GM18867 (cell line): Measurements from ENCODE around the gene PLTP.
"Not testable (repeated sequence)": the region's sequence is repeated elsewhere in the genome, so short reads cannot be mapped to it uniquely, and the experiment has no call there.

Source experiments
- ATAC-seq: cut with Tn5 transposase; IDR thresholded peaks from one replicate; pipeline ENCODE4 v1.9.1; 2021; ENCODE audit warnings: mild to moderate bottlenecking, moderate library complexity; ENCODE audit not compliant: unreplicated experiment

Gene PLTP, protein sequence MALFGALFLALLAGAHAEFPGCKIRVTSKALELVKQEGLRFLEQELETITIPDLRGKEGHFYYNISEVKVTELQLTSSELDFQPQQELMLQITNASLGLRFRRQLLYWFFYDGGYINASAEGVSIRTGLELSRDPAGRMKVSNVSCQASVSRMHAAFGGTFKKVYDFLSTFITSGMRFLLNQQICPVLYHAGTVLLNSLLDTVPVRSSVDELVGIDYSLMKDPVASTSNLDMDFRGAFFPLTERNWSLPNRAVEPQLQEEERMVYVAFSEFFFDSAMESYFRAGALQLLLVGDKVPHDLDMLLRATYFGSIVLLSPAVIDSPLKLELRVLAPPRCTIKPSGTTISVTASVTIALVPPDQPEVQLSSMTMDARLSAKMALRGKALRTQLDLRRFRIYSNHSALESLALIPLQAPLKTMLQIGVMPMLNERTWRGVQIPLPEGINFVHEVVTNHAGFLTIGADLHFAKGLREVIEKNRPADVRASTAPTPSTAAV

DNA sequence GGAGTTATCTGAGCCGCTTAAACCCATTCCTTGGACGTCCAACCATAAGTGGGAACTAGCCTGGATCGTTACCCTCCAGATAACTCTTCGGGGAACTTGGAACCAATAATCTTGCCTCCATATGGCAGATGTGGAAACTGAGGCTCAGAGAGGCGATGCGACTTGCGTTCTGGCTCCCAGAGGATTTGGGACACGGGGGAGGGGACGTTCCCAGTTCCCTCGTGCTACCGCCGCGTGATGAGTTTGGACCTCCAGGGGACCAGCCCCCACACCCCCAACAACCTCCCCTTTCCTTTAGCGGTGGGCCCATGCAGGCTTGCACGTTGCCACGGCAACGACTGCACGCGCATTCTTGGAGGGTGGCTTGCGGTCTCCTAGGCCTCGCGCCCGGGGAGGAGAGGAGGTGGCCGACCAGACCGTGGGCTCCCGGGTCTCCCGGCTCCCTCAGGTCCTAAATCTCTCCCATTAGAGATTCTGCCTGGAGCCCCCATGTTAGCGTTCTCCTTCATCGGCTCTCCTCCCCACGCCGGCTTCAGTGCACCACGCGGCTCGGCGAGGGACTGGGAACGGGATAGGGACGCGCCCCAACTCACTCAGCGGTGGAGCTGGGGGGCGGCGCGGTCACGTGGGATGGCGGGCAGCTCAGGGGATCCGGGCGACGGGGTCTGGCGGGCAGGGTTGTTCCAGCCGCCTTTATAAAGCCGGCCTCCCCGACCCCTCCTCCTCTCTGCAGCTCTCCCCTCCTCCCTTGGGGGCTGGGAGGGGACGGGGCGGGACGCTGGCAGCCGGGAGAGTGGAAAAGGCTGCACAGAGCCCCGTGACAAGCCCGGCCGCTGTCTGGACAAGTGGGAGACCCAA, at the start of gene PLTP:
PLTP (minus strand) TSS at position 670 of the 858 bp plus-strand sequence. CDS start 703 bp downstream, outside the sequence.
- ATAC-seq: no peak

DNA sequence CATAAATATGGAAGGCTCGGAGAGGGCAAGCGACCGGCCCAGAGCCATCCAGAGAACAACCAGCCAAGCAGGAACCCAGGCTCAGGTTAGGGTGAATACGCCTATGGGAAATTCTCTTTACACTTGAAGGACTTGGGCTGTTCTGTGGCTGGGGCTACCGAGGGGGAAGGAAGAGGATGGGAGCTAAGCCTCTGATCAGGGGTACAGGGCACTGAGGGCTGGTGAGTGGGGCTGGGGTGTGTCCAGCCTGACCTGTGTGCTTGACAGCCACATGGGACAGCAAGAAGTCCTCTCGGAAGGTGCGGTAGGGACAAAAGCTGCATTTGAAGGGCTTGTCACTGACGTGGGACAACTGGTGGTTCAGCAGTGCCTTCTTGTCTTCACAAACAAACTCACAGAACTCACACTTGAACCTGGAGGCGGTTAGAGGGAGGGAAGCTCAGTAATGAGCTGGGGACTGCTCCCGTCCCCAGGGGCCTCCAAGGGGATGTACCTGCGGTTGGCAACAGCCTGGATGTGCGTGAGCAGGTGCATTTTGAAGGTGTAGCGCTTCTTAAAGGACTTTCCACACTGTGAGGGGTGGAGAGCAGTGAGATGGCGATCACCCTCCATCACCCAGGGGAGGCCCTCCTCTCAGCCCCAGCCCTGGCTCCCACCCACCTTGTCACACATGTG, 48.1 kb upstream of the PLTP start:
- no peak for ATAC-seq

DNA sequence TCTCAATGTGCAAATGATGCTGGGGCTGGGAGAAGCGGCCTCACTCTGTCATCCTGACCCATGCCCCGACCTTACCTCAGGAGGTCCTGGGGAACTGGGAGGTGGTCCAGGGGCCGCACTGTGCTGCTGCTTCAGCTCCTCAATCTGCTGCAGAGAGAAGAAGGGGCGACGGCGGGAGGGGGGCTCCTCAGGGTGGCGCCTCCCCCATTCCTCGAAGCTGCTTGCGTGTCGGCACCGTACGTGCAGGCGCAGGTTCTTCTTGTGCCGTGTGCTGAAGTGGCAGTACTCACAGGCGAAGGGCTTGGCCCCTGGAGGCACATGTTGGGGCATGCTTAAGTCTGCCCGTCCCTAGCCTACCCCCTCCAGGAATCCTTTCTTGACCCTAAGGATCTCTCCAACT, 47.2 kb upstream of the PLTP start:
- no peak for ATAC-seq

DNA sequence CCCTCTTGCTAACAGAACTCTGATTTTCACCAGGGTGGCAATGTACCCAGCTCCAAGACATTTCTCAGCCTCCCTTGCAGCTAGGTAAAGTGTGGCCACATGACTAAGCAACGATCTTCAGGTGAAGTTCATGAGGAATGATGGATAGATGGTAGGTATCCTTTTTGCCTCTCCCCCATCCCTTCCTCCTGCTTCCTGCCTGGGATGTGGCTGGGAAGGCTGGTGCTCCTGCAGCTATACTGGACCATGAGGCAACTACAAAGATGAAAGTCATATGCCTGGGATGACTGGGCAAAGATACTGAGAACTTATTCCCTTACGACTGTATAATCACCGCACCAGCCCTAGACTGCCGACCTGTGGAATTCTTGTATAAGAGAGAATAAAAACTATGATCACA, 46.6 kb upstream of the PLTP start:
- ATAC-seq: no peak

DNA sequence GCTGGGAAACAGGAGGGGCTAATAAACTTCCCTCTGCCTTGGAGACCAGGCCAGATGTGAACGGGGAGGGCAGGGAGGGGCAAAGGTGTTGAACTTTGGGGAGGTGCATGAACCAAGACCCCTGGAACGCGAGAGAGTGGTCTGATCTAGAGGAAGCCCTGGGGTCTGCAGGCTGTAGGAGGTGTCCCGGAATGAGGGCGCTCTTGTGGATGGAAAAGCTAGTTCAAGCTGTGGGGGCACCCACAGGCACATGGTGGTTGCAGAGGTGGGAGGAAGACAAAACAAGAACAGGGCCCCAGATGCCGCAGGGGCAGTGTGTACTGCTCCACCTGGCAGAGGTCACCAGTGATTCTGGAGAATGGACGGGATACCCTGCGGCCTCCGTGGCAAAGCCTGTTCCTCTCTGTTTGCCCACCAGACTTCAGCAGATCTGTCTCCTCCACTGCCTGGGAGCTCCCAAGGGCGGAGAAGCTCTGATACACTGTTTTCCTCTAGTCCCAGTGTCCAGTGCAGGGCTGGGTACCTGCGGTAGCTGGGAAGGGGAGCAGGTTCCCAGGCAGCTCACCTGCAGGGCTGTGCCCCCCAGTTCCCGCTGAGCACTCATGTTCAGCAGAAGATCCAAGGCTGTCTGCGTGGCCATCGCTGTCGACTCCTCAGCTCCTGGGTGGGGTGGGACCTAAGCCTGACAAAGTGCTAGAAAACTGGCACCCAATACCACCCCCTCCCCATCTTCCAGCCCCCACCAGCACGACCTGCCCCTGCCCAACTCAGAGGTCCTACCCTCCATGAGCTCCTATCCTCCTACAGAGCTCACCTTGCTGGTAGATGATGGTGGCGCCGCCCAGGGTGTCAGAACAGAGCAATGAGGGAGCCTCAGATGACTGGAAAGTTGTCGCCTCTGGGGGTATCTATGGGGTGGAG, 45.3 kb upstream of the PLTP start:
- ATAC-seq: no peak

DNA sequence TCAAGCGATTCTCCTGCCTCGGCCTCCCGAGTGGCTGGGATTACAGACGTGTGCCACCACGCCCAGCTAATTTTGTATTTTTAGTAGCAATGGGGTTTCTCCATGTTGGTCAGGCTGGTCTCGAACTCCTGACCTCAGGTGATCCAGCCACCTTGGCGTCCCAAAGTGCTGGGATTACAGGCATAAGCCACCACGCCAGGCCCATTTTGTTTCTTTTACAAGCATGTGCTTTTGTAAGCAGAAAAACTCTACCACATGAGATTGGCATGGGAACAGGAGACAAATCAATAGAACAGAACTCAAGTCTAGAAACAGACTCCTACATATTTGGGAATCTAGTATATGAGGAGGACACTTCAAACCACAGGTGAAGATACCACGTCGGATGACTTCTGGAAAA, 44.4 kb upstream of the PLTP start:
- not testable (repeated sequence) for ATAC-seq

DNA sequence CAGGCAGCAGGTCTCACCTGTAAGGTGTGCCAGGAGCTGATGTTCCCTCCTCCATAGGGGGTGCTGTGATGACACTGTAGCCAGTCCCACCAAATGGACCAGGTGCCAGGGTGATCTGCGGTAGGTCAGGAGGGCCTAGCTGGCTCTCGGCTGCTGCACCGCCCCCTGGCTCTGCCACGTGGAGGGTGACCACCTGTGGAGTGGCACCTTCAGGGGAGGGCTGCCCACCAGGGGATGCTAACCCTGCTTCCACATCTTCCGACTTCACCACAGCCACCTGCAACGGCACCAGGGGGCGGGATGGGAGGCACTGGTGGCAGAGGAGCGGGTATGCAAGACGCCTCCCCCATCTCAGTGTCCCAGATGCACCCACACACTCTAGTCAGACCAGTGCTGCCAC, 41.7 kb upstream of the PLTP start:
- no peak for ATAC-seq

DNA sequence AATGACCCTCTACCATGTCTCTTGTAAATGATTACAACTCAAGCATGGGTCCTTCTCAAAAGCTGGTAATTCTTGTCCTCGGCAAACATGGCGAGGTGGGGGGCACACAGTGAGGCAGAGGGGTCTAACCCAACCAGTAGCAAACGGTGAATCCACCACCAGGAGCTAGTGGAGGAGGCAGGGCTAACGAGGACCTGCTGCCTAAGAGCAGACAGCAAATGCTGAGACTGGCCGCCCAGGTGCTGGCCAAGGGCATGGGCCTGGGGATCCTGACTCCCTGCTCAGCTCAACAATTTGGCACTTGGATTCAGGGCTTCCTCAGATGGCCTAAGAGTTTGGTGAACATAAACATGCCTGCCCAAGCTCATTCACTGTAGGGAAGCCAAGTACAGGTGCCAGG, 40.9 kb upstream of the PLTP start:
- ATAC-seq: no peak

DNA sequence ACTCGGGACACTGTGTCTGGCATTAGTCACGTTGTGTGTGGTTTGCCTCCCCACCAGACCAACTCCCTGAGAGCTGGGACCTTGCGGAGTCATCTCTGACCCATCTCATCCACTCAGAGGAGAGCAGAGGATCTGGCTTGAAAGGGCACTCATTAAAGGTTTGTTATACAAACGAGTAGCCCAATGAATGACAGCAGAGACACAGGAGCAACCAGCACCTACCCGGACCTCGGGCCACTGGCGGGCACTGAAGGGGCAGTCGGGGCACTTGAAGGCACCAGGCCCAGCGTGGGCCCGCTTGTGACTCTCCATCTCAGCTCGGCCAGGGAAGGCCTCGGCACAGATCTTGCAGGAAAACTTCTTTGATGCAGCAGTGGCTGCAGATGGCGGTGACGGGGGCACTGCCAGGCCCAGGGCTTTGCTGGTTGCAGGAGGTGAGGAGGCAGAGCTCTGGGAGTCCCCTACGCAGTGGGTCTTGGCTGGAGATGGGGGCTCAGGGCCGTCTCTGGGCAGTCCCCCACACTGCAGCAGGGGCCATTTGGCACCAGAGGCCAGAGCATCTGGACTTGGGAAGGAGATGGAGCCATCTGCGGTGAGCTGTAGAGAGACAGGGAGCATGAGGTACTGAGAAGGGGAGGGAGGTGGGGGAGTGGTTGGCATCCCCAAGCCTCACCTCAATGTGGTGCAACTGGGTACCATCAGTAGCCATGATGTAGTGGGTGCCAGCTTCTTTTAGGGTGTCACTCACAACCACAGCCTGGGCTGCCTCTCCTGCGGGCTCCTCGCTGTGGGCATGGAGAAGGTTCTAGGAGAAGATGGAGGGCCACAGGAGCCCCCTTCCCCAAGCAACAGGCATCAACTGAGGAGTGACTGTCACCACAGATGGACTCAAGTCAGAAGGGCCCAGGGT, 40.2 kb upstream of the PLTP start:
- no peak for ATAC-seq

DNA sequence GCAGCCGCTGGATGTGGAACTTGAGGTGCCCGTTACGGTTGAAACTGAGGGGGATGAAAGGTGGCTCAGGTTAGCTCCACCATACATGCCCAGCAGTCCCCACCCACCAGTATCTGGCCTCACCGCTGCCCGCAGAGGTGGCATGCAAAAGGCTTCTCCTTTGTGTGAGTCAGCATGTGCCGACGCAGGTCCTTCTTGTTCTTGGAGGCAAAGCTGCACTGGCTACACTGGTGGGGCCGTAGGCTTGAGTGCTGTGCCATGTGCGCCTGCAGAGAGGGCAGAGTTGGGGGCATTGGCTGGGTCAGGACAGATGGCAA, 38.3 kb upstream of the PLTP start:
- no peak for ATAC-seq

DNA sequence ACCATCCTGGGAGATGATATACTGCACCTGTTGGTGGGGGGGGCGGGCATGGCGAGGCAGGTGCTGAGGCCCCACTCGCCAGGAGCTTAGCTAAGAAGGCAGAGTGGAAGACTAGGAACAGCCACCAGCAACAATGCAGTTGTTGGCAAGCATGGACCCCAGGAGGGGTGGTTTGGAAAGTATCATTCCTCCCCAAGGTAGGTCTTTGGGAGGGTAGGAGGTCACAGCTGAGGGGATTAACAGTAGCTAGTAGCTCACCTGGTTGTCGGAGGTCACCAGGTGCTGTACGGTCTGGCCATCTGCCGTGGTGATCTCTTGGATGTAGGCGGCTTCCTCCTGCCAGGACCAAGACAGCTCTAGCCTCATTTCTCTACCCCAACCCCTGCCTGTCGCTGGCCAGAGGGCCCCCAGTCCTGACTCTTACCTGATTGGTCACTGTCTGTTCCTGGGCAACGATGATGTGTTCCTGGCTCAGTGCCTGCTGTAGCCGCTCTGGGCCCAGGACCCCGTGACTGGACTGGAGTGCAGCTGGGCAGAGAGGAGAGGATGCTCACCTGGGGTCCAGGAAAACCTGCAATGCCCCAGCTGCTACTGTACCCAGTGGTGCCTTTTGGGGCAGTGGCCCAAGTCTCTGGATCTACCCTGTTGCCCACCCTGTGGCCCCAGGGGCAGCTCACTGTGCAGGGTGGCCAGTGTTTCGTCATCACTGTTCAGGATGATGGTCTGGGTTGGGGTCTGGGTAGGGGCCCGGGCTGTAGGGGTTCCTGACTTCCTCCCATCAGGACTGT, 37.8 kb upstream of the PLTP start:
- ATAC-seq: no peak

DNA sequence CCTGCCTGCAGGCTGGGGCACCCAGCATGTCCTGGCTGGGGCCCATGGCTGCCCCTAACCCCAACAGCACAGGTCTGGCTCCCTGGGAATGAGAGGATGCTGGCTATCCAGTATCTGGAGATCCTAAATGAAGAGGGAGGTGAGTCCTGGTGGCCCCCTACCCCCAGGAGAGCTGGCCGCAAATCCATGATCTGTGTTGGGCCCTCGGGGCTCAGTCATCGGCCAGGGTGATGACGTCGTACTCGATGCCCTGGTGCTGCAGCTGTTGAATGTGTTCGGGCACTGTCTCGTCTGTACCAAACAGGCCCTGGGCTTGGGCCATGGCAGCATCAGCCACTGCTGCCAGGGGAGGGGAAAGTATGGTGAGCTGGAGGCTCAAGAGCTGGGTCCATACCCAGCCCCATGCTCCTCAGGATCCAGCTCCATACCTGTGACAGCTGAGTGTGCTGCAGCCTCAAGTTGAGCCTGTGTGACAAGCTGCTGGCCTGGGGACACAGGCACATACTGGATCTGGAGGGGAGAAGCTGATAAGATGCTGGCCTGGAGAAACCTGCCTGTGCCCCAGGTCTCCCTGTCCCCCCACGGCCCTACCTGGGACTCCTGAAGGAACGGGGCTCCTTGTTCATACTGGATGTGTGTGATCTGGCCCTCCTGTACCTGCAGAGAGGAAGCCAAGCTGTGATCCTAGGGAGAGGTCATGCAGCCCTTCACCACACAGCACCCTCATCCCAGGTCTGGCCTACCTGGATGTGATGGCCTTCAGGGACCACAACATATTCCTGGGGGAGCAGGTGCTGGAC, 37.0 kb upstream of the PLTP start:
- ATAC-seq: no peak

DNA sequence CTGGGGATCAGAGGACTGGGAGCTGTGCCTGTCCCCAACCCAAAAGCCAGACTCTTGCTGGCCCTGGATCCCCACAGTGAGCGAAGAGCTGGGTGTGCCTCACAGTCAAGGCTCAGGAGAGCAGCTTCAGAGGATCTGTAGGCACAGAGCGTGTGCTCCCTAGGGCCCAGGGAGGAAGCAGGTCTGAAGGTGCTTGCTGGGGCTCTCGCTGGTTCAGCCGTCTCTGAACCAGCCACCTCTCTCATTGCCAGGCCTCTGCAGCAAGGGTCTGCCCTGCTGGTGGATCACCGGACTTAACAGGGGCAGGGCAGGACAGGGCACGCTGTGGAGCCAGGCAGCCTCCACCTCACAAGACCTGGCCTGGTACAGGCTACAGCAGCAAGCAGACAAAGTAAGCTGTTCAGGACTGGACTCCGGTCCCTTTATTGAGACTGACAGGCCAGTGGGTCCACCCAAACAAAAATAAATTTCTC, 36.3 kb upstream of the PLTP start:
- no peak for ATAC-seq

DNA sequence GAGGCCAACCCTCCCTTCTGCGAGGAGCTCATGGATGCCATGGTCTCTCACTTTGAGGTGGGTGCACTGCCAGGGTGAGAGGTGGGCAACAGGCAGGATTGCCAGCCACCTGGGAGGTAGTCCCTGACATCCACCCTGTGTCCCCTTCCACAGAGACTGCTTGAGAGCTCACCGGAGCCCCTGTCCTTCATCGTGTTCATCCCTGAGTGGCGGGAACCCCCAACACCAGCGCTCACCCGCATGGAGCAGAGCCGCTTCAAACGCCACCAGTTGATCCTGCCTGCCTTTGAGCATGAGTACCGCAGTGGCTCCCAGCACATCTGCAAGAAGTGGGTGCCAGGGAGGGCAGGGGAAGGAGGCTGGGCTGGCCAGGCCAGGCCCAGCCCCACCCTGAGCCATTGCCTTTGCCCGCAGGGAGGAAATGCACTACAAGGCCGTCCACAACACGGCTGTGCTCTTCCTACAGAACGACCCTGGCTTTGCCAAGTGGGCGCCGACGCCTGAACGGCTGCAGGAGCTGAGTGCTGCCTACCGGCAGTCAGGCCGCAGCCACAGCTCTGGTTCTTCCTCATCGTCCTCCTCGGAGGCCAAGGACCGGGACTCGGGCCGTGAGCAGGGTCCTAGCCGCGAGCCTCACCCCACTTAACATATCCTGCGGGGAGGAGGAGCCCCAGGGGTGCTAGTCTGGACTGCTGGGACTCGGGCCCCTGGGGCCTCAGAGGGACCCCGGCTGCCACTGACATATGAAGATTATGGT, 35.3 kb upstream of the PLTP start:
- no peak for ATAC-seq

DNA sequence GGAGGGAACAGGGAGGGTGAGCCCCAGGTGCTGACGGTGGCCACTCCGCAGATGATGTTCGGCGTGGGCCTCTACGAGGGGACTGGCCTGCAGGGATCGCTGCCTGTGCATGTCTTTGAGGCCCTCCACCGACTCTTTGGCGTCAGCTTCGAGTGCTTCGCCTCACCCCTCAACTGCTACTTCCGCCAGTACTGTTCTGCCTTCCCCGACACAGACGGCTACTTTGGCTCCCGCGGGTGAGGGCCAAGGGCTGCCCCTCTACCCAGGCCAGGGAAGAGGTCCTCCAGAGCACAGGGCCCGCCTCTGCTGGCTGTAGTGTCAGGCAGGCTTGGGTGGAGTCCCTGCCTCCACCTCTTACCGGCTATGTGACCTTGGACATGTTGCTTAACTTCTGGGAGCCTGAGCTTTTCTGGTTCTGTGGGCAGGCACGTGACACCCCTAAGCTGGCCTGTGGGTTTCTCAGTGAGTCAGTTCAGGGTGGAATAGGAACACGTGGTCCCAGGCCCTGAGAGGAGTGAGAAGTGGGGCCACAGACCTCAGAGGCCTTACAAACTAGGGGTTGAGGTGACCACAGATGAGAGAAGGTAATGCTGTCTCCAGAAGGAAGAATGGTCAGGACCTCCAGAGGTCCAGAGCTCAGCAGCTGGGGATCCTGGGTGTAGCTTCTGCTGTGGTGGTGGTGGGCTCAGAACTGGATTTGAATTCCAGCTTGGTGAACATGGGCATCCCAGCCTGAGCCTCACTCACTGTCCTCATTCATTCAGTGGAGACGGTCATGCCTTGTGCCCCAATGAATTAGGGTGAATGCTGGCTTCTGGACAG, 34.4 kb upstream of the PLTP start:
- ATAC-seq: no peak

DNA sequence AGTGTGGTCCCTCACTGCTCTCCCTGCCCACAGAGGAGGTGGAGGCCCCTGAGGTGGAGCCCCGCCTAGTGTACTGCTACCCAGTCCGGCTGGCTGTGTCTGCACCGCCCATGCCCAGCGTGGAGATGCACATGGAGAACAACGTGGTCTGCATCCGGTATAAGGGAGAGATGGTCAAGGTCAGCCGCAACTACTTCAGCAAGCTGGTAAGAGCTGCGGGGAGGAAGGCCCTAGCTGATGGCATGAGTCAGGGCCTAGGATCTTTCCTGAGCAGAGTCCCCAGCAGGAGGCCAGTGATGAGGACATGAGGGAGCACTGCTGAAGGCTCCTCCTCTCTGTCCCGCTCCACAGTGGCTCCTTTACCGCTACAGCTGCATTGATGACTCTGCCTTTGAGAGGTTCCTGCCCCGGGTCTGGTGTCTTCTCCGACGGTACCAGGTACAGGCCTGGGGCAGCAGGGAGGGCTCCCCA, 33.8 kb upstream of the PLTP start:
- no peak for ATAC-seq
